HK-2 (cell line): ENCODE data around the gene MAD2L1BP.

ENCODE experiments used
- DNase-seq: peaks from one replicate; pipeline ENCODE4 v3.0.0-alpha.2; 2018; ENCODE audit not compliant: unreplicated experiment

The MAD2L1BP gene

GRCh38 chr6:43667245-43668150, 31.9 kb downstream of the MAD2L1BP start:
- peak; percentile 88 for DNase-seq

DNA sequence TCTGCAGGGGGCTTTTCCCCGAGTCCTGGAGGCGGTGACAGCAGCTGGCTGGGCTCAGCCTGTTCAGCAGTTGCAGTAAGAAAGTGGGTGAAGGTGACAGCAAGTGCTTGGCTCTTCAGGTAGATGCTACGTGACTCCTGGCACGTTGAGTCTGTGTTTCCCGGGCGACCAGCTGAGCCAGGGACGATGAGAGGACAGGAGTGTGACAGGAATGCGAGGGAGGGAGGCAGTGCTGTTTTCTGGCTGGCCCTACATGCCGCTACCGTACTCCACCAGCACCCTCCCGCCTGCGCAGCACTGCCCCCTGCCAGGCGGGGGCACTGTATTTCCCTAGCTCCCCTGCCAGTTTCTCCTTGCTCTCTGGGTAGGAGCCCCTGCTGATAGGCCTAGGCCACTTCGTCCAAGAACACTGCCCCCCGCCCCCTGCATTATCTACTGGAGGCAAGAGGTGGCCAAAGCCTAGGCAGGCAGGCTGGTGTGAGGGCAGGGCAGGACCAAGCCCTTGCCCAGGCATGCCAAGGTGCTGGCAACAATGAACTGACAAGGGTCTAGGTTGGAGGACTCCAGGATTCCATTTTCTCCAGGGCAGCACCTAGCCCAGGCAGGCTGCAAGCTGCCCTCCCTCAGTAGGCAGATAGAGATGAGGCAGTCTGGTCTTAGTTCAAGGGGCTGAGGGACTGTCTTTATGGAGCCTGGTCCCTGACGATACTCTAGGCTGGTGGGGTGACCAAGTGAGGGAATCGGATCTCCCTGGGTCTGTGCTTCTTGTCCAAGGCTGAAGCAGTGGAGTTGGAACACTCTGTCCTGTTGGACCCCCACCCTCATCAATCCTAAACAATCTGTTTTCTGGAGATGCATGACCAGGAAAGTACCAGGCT, 32.8 kb downstream of the MAD2L1BP start:
- peak; percentile 51 for DNase-seq

- DNase-seq, result peak; percentile 27
Measured at GRCh38 chr6:43669050-43669921, 33.6 kb downstream of the MAD2L1BP start.

DNA sequence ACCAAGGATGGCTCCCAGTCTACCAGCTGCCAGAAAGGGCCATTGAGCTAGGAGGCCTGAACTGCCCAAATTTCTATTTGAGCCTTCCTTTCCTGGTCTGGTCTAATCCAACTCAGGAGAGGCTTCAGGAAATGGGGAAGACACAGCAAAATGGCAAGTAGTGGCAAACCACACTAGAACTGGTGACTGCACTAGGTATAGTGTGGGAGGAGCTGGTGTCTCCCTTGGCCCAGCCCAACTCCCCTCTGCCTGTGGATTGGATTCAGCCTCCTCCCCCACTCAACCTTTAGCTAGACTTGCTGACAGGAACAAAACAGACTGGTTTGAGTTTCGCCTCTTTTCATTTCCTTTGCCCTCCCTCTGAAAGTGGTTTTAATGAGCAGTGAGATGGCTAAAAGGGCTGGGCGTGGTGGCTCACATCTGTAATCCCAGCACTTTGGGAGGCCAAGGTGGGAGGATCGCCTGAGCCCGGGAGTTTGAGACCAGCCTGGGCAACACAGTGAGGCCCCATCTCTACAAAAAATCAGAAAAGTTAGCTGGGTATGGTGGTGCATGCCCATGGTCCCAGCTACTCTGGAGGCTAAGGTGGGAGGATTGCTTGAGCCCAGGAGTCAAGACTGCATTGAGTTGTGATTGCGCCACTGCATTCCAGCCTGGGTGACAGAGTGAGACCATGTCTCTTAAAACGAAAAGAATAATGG, 34.4 kb downstream of the MAD2L1BP start:
- DNase-seq, result peak; percentile 35

- no peak for DNase-seq
Measured at GRCh38 chr6:43670623-43670986, 35.0 kb downstream of the MAD2L1BP start.

DNA sequence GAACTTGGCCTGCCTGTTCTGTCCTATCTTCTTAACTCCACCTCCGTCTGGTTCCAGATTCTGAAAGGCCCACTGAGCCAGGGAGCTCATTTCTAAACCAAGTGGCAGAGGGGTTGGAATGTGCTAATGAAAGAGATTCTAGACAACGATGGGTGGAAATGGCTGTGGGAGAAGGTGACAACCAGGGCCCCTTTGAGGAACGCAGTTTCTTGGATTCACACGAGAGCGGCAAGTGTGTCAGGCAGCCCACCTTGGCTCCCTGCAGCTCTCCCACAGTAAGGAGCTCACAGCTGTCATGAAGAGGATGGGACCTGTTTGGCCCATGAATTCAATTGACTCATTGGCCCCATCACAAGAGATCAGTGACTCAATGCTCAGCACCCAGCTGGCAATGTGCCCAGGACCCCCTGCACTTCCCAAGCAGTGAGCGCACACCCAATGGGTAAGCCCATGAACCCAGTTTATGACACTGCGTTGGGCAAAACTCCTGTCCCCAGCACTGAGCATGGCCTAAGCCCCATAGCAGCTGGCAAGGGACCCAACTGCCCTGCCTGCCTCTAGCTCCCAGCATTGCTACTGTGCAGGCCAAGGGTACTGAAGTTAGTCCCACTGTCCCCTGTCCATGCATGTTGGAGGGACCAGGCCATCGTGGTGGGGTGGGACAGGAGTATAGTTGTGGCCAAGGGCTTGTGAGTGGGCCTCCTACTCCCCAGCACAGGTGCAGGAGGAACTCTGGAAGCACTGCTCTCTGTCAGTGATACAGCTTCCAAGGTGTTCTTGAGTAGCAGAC, 35.6 kb downstream of the MAD2L1BP start:
- DNase-seq, result no peak

- DNase-seq, result no peak
Measured at GRCh38 chr6:43671801-43672690, 36.4 kb downstream of the MAD2L1BP start.

DNA sequence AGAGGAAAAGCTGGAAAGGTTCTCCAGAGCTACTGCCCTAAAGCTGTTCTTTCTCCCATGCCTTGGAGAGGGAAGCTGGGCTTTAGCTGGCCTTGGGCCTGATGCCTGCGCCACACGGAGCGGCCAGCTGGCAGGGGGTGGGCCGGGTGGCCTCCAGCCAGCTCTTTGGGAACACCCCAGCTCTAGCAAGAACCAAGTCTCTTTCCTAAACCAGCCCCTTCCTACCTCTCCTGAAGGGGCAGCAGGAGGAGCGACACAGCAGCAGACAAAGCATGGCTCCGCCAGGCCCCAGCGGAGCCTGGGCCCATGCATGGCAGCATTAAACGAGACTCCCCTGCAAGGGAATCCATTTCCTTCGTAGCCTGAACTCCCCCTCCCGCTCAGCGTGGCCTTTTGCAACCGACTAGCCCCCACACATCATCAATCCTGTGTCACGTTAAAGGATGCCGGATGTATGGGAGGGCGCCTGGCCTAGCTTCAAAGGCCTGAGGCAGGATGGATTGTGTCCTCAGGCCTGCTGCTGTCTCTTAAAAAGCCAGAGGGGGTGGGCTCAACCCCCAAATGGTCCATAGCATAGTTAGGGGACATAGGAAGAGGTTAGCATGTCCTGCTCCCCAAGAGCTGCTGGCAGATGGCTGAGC, 37.9 kb downstream of the MAD2L1BP start:
- DNase-seq, result no peak

- DNase-seq, result no peak
Measured at GRCh38 chr6:43674291-43674690, 38.7 kb downstream of the MAD2L1BP start.

DNA sequence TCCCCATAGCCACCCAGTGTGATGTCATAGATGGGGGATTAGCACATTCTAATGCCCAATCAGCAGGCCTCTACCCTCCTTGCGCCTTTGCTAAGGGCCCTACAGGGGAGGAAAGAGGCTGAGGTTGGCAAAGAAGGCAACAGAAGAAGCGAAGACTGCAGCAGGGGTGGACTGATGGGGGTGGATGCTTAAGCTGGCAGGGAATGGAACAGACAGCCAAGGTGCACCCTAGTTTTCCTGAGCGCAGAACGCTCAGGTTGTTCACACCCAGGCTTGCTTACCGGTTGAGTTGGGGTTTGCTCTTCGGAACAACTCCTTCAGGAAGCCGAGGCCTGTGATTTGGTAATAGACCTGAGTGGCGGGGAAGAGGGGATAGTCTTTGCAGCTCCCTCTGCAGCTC, 39.3 kb downstream of the MAD2L1BP start:
- DNase-seq, result no peak

DNA sequence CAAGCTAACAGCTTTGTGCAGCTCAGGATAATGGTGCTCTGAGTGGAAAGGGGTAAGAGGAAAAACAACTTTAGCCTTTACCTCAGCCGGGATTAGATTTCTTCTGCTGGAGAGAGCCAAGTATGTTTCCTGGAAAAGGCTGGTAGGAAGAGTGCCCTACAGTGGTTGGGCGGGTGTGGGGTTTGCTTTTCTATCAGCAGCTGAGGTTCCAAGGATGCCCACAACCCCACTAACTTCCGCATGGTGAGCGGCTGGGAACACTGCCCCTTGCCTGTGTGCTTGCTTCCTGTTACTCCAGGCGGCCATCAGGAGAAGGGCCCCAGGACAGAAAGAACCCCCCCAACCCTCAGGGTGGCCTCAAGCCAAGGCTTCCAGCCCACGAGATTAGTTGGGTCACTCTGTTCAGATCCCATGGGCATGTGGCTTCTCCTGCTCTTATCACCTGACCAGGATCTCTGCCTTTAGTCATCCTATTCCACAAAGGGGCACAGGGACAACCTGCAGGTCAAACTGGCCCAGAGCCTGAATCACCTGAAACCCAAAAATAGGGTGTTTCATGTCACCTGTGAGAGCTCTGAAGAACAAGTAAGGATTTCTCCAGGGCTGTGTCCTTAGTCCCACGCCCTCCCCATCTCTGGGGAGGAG, 41.4 kb downstream of the MAD2L1BP start:
- DNase-seq, result no peak

GRCh38 chr6:43677759-43678158, 42.1 kb downstream of the MAD2L1BP start:
- DNase-seq, result no peak

DNA sequence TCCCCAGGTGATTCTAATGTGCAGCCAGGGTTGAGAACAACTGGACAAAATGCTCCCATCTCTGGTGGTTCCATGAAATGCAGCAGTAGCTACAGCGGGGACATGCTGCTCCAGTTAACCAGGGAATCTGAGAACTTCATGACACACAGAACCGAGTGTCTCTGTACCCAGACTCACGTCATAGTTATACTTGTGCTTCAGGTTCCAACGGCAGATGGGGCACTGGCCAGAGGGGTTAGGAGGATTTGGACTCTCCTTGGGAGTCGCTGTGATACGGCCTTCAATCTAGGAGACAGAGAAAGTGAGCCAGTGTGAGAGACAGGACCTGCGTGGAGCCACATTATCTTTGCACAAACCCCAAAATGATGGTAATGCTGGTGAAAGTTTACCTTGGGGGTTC, 42.7 kb downstream of the MAD2L1BP start:
- no peak for DNase-seq

DNA sequence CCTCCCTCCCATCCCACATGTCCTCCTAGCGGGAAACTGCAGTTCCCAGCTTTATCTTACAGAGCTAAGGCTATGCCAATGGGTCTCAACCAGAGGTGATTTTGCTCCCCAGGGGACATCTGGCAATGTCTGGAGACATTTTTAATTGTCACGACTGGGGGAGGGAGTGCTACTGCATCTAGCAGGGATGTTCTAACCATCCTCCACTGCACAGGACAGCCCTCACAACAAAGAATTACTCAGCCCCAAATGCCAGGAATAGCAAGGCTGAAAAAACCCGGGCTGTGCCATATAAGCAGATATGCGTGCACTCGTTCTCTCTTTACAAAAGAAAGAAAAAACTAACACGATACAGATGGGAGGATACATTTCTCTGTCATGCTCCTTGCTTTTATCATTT, 43.4 kb downstream of the MAD2L1BP start:
- DNase-seq, result no peak

- no peak for DNase-seq
Measured at GRCh38 chr6:43680308-43681200, 44.9 kb downstream of the MAD2L1BP start.

DNA sequence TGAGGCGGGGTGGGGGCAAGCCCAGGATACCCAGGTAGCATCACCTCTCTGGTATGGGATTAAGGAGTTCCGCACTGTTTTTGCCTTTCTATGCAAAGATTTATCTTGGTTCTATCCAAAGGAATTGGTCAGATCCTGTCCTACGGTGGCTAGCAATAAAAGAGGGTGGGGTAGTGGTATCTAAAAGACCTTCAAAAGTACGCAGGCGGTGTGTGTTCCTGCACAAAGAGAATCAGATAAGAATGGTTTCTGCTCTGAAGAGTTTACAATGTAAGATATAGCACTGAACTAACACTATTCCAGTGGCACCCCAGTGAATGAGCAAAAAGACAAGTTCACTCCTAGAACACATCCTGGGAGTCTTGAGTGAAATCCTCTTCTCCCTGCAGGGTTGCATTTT, 45.7 kb downstream of the MAD2L1BP start:
- DNase-seq, result no peak

DNA sequence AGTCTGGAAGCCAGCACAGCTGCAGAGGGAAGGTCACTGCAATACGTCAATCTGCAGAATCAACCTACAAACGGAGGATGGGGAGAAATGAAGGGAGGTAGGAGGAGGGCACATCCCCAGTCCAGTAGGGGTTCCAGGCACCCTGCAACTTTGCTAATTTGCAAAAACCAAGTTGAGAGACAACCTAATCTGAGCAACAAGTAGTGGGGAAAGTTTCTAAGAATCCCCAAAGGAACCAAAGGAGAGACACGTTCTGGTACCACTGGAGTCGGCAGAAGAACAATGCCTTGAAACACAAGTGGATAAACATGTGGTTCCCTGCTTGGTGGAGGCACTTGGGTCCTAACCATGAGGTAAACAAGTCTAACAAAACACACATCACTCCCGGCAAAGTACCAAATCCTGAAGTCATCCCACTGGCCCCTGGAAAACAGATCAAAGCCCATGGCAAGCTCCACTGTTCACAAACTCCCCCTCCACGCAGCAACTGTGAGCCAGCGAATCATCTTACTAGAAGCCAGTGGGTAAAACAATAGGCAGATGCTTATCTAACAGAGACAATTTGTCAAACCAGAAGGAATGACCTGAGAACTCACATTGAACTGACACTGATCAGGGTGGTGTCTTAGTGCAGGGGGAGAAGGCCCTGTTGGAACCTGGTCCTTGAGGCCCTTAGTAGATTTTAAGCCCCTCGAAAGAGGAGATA, 47.2 kb downstream of the MAD2L1BP start:
- DNase-seq, result no peak
